ENCODE measurements around the gene ST3GAL3.

GRCh38 chr1:43932786-43933385 lies 225.6 kb downstream of the ST3GAL3 start:
- TF ChIP-seq CTCF (conservative IDR thresholded peaks at IDR 0.05) = no peak
- TF ChIP-seq ZFX (IDR thresholded peaks at IDR 0.05) = no peak

Measured in C4-2B (cell line).